SU-DHL-6 (cell line): ENCODE data around the gene MIGA1.

Source experiments
- EZH2phosphoT487 ChIP-seq: fragments of 200-600 bp; sonication (generic), shearing (Covaris generic); conservative IDR thresholded peaks from 2 replicates; pipeline ENCODE4 v1.6.1; 2018; ENCODE audit warnings: mild to moderate bottlenecking, antibody characterized with exemption, low read length, moderate library complexity, mixed read lengths
- TF ChIP-seq, protein P1 (sequence below): fragments of 200-600 bp; sonication (generic); IDR thresholded peaks from one replicate; pipeline ENCODE4 v1.5.1; 2017; ENCODE audit warnings: antibody characterized with exemption, mild to moderate bottlenecking, low read length, moderate library complexity; ENCODE audit not compliant: insufficient read depth, poor library complexity, severe bottlenecking

- TF ChIP-seq, protein P1, sequence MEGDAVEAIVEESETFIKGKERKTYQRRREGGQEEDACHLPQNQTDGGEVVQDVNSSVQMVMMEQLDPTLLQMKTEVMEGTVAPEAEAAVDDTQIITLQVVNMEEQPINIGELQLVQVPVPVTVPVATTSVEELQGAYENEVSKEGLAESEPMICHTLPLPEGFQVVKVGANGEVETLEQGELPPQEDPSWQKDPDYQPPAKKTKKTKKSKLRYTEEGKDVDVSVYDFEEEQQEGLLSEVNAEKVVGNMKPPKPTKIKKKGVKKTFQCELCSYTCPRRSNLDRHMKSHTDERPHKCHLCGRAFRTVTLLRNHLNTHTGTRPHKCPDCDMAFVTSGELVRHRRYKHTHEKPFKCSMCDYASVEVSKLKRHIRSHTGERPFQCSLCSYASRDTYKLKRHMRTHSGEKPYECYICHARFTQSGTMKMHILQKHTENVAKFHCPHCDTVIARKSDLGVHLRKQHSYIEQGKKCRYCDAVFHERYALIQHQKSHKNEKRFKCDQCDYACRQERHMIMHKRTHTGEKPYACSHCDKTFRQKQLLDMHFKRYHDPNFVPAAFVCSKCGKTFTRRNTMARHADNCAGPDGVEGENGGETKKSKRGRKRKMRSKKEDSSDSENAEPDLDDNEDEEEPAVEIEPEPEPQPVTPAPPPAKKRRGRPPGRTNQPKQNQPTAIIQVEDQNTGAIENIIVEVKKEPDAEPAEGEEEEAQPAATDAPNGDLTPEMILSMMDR, result no peak
- TF ChIP-seq EZH2phosphoT487, result no peak
These were observed 126.2 kb downstream of the MIGA1 start for GRCh38 chr1:77905603-77906002.
